NT2/D1 (cell line): ENCODE measurements around the gene NBEAL2.

ENCODE experiments used
- YY1 ChIP-seq: IDR thresholded peaks from 2 replicates; pipeline ENCODE4 v1.6.1; 2011; ENCODE audit not compliant: insufficient read length, insufficient read depth
- ZNF274 ChIP-seq: IDR thresholded peaks from 2 replicates; pipeline ENCODE4 v1.6.1; 2011; ENCODE audit warnings: mild to moderate bottlenecking, low read depth, low read length

GRCh38 chr3:46976326-46977190 is 2.9 kb upstream of the NBEAL2 start, which contains the start of gene CCDC12:
- TF ChIP-seq YY1: peak; percentile 70
- no peak for TF ChIP-seq ZNF274
